EH (cell line): ENCODE results near the gene MOCS2.

Experiments
- DNase-seq: peaks from one replicate; pipeline ENCODE4 v3.0.0-alpha.2; 2015; ENCODE audit warnings: low read depth

Gene MOCS2

DNA sequence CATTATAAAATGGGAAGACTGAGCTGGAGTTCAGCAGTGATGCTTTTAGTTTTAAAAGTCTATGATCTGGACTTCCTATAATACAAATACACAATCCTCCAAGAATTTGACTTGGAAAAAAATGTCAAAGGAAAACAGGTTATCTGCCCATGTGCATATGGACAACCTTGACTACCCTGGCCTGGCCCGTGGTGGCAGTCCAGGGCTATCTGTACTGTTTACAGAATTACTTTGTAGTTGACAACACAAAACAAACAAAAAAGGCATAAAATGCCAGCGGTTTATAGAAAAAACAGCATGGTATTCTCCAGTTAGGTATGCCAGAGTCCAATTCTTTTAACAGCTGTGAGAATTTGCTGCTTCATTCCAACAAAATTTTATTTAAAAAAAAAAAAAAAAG lies 17.3 kb downstream of the MOCS2 start:
- DNase-seq, result no peak

DNA sequence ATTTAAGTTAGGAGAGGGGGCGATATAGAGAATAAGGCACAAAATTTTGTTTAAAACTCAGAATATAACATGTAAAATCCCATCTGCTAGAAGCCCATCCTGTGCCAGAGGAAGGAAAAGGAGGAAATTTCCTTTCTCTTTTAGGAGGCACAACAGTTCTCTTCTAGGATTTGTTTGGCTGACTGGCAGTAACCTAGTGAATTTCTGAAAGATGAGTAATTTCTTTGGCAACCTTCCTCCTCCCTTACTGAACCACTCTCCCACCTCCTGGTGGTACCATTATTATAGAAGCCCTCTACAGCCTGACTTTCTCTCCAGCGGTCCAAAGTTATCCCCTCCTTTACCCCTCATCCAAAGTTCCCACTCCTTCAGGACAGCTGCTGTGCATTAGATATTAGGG lies 18.3 kb downstream of the MOCS2 start:
- DNase-seq, result peak; percentile 78

DNA sequence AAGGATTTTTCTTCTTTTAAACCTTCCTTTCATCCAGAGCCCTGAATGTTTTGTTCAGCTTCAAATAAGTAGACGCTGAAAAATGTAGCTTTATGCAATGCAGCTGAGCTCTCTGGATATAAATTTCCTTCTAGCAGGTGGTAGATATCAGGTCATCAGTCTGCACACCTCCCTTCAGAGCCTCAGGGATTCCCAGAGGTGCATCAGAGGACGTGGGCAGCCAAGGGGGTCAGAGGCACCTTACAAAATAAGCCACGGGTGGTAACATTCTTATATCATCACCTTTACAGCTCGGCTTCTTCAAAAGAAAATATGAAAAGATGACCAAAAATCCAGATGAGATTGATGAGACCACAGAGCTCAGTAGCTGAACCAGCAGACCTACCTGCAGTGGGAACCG lies 19.3 kb downstream of the MOCS2 start:
- DNase-seq, result no peak

DNA sequence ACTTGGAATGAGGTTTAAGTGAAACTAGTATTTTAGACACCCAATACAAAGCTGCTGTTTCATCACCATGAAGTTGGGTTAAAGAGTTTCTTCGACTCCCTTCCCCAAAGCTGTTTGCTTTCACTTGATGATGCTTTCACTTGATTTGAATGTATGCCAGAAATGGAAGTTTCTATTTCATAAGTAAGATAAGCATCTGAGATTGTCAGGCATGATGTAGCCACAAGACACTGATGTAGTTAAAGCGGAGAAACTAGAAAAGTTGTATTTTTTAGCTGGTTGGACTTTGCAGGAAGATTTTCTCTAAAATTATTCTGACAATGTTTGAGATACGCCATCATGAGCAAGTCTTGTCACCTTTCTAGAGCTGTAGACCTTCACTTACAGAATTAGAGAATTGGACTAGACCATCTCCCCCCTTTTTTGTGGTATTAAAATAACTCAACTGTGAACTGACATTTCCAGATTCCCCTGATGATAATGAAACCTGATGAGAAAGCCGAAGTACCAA lies 20.0 kb downstream of the MOCS2 start:
- peak; percentile 41 for DNase-seq

DNA sequence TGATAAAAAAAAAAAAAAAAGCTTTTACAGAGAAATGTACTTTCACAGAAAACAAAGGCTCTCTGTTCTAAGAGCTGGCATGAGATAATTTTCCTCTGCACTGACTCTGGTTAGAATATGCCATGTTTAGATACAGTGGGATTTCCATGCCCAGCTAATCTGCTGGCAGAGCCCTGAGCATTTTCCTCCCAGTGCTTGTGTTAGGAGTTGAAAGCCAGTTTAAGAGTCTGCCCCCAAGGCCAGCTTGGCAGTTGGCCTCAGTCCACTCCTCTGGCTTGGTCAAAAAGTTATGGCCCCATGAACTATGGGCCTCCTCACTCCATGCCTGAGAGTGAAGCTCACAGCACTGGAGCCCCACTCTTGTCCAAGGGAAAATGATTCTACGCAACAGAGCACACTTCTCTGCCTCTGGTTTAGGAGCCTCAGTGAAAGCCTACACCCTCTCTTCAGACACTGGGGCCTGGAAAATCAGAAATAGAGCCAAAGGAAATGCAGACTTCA lies 21.9 kb downstream of the MOCS2 start:
- DNase-seq, result no peak

DNA sequence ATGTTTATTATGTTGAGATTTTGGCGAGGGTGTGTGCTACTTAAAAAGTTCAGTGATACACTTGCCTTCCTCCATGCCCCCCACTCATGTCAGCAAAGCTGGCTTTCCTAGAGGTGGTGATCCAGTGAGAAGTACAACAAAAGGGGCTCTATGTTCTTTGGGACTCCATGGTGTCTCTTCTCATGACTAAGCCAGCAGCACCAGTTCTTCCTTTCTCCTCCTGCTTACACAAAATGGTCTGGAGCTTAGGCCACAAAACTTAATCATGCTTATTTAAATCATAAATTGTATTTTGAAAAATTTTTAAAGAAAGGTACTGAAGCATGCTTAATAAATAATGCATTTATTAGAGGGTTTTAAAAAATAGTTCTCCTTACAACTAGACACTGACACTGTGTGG lies 22.4 kb downstream of the MOCS2 start:
- no peak for DNase-seq

DNA sequence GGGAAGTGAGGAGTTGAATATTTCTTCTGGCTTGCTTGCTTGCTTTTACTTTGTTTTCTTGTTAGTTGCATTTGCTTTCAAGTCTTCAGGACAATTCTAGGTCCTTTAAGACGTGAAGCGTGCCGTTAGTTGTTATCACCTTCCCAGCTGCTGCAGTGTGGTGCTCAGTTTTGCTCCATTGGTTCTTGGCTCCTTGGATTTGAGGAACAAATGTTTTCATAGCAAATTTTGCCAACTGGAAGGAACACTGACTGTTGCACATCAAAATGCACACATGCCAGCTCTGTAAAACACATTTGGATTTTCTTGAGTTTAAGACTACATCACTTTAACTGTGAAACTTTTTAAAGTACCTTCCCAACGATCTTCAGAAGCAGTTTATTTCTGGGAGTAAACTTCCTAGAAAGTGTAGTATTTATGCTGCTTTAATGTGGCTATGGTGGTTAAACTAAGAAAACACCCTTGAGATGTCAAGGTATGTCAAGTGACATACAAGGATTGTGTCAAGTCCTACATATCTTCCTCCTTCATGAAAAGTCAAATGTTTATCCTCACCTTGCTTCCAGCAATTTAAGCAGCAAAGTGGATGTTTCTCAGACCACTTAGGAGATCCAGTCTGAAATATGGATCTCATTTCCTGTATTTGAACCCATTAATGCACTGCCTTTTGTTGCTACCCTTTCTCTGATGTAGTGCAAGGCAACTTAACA lies 24.9 kb downstream of the MOCS2 start:
- DNase-seq, result no peak

DNA sequence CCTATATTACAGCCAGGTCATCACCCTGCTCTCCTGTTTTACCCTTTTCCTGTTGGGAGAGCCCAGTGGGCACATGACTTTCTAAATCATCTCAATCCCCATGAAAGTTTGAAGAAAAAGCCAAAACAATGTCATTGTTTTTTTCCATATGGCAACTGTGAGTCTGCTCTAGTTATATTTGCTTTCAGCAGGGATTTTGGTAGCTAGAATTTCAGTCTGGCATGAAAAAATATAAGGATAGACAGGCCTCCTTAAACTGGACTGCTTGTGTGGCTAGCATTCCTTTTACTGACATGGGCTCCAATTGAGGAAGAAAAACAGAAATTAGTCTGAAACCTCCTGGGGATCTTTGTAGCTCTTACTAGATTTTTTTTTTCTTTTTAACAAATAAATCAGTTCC lies 25.6 kb downstream of the MOCS2 start:
- DNase-seq, result no peak

DNA sequence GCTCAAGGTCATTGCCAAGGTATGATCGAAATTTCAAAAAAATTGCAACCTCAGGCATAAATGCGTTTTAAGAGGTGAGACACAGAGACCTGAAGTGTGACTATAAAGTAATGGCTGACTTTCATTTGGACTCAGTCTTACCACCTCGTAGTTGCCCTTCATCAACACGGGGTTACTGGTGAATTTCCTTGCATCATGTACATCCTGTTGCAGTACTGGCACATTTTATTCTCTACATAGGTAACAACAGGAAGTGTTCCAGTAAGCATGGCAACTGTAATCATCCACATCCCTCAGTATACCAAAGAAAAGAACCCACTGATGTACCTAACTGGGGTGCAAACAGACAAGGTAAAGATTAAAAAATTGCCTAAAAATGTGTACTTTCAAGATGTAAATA lies 29.3 kb downstream of the MOCS2 start:
- no peak for DNase-seq

DNA sequence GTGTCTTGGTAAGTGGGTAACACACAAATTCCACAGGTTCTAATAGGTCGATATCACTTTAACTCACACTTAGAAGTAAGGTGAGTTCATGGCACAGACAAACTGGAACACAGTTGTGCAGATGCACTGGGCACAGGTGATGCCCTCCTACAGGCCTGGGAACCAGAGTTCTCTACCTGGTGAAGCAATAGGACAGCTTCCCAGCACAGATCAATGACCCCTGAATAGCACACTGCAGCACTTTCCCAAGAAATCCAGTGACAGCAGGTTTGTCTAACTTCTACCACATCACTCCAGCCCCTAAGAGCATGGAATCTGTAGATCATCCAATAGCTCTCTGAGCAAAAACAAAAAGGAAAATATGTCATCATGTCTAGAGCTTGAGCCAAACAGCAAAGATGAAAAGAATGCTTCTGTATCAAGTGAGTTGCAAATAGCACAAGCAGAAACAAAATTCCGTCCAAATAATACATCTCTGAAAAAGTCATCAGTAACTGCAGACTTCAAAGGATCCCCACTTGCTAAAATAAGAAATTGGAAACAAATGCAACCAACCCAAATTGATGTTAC lies 33.5 kb downstream of the MOCS2 start:
- no peak for DNase-seq

DNA sequence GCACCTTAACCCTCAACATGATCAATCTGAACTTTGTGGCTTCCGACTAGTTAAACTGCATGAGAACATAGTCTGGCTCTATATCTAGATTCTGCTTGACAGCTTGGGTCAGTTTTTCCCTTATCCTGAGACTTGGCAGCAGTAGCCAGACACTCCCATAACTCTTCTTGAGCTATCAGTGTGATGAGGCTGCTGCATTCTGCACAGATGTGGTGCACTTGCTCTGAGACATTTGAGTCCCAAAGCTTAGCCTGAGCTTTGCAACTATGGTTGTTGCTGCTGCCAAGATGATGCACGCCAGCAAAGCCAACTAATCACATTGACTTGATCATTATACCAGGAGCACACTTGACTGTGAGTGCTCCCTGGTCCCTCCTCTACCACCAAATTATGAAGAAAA lies 36.2 kb downstream of the MOCS2 start:
- DNase-seq, result no peak

DNA sequence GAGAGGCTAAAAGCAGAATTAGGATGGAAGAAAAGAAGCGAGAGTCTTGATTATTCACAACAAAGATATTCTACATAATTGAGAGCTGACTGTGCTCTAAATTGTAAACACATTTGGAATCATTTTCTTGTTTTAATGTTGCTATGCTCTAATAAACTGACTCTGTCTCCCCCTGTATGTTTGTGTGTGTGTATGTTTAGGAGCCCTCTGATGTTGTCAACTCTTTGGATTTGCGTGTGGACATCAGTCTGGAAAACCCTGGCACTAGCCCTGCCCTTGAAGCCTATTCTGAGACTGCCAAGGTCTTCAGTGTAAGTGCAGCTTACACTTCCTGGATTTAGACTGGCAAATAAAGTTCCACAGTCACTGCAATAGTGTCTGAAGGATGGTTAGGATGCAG lies 37.8 kb downstream of the MOCS2 start:
- DNase-seq, result peak; percentile 78

DNA sequence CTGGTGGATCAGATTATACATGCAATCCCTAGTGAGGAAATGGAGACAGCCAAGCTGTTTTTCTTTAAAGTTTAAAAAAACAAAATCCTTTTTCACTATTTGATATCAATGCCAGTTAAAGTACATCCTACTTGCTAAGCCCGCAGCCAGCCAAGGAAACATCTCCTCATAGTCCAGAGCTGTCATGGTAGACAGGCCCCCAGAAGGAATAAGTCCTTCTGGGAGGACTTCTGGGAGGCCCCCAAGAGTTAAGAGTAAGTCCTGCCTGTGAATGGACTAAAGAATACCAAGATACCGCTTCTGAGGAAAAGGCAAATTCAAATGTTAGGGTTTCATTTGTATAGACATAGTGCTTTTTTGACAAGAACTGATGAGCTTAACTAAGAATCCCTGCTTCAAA lies 38.3 kb downstream of the MOCS2 start:
- DNase-seq, result no peak

DNA sequence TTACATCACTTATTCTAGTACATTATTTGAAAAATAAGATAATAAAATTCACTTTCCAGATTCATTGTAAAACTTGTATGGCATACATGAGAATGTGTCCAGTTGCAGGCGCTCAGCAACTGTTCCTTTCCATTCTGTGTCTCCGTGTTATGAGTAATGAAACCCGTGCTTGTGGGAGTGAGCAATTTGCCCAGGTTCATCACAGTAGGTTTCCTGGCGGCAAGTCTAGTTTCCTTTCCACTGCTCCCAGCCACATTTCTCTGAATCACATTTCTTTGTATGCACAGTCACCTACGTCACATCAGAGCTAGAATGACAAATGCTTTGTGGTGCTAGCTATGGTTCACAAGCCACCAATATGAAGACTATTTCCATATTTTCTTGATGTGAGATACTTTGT lies 39.9 kb downstream of the MOCS2 start:
- peak; percentile 81 for DNase-seq

DNA sequence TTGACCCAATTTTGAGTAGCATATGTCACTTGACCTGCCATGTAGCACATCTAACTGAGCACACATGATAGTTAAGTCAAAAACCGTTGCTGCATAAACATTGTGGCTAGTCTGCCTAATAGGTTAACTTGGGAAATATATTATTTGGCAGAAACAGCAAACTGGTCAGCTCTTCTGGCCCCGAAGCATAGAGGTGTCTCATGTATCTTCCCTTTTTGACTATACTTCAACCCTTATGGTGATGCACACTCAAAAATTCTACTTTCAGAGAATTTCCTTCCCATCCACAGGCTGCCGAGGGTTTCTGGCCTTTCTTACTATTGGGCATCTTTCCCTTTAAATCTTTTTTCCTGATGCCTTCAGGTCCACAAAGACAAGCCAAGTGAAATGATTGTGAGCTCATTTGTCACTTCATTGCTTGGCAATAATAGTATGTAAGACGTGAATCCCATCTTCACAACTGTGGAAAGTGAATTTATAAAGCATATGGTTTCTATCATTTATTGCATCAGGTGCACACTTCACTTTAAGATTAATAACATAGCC lies 41.2 kb downstream of the MOCS2 start:
- no peak for DNase-seq

DNA sequence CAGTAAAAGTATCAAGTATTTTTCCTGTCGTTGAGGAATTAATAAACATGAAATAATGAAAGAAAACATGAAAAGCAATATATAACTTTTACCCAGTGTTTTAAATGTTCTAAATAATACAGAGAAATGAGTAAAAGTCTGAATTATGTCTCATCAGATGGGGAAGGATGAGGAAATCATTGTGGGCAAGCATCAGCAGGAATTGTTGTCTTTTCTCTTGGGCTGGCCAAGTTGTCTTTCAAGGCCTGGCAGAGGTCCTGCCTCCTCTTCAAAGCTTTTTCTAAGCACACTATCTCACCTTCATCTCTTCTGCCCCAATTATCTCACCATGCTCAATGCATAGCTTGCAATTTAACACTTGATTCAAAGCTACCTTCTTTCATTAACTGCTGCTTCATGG lies 41.9 kb downstream of the MOCS2 start:
- peak; percentile 35 for DNase-seq

DNA sequence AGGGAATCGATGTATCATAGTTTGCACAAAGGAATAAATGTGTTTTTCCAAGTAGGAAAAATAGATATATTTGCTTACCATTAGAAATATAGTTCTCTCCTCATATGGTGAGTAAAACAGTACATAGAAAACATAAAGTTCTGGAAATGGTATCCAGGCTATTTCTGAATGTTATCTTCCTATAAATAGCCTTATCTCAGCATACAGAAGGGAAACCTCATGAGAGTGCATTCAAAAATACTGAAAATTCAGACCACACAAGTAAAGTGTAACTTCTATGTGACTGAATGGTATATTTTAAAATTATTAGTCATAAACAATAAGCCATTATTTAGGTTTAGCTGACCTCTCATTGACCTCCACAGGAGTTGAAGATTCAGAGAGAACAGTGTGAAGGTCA lies 43.5 kb downstream of the MOCS2 start:
- no peak for DNase-seq

DNA sequence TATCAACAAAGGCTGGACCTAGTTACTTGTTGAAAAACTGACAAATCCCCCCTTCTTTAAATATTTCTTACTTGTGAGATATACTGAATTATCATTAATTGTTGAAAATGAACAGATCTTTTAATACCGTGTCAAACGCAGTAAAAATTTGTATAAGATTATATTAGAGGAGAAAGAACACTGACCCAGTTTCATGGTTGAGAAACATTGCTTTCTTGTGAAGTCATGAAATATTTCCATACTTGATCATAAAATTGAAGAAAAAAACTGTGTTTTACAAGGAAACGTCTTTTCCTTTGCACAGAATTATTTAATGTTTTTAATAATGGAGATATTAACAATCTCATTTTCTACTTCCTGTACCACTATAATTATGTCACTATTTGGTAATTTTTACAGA lies 45.8 kb downstream of the MOCS2 start:
- peak; percentile 17 for DNase-seq

DNA sequence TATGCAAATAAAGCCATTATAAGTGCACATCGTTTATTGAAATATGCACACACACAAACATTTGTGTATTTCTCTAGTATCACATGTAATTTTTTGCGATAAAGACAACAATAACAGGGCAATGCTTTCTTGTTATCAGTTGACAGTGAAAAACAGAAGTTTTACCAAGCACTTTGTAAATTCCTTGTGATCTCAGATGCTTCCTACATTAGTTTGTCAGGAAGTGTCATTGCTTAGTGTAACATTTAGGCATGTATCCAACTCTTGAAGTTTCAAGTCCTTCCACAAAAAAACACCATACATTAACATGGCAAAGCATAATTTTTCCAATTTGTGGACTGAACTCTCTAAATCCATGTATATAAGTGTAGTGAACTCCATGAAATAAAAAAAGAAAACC lies 46.4 kb downstream of the MOCS2 start:
- peak; percentile 50 for DNase-seq

DNA sequence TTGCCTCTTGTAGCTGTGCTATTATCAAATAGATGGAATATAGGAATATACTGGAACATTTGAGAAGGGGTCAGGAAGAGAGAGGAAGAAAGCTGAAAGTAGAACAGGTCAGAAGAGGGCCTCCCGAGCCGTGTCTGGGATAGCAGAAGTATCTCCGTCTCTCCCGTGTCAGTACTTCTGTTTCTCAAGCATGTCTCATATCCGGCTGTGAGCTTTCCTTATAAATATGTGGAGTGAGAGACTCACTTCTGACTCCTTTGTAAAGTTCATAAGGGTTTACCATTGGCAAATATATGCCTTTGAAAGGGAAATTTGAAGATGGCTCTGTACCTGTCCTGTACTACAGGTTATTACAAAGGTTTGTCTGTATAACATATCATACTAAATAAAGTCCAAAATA lies 50.3 kb downstream of the MOCS2 start:
- no peak for DNase-seq

DNA sequence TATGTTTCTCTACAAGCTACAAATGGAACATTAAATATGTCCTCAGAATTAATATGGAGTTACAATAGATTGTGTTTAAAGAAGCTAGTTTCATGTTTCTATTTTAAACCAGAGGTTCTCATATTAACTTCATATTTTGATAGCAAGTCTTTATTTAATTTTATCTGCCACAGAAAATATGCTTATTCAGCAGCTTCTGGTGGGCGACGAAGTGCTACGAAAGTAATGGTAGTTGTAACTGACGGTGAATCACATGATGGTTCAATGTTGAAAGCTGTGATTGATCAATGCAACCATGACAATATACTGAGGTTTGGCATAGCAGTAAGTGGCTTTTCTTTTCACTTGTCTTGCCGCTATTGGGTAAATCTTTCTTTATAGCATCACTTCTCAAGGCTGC lies 54.2 kb downstream of the MOCS2 start:
- no peak for DNase-seq

DNA sequence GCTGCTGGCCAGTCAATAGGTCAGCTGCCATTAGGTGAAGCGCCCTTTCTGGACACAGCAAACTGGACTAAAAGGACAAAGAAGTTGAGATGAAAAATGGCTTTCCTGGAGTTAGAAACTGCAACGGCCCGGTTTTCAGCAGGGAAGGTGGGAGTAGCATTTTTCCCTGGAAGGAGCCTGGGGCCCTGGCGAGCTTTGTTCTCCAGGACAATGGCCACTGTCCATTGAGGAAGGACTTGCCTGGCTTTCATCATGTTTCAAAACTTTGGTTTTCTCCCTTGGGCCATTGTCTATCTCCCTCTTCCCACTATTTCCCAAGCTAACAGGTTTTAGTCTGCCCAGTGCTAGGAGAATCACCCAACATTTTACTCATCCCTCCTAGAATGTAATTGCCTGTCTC lies 56.2 kb downstream of the MOCS2 start:
- DNase-seq, result no peak

DNA sequence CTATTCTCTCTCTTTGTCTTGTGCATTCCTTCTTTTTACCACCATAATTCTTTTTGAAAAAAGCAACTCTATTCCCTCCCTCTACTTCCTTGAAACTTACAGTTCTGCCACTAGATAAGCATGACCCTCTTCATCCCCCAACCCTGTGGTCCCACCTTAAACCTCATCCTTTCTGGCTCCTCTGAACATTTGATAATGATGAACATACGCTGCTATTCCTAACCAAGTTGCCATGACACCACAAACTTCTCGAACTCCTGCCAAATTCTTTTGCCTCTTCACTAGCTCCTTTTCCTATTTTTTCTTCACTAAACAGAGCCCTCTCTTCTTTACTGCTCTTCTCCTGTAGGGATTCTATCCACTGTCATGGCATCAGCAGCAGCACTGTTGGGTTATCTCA lies 57.1 kb downstream of the MOCS2 start:
- DNase-seq, result peak; percentile 10

DNA sequence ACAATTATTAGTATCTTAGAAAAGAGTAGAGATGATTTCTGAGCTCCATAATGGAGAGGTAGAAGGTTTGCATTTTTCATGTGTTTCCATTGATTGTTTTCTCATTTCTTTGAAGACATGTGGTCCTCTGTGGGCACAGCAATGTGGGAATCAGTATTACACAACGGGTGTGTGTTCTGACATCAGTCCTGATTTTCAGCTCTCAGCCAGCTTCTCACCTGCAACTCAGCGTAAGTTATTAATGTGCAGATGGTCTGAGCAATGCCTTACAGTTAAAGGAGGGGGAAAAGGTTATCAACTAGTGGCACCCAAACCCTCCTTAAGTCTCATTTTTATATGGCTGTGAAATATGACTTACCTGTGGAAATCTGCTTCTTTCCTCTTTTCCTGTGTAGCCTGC lies 61.3 kb downstream of the MOCS2 start:
- no peak for DNase-seq
